ENCODE results near the gene MSANTD2.

Gene MSANTD2

DNA sequence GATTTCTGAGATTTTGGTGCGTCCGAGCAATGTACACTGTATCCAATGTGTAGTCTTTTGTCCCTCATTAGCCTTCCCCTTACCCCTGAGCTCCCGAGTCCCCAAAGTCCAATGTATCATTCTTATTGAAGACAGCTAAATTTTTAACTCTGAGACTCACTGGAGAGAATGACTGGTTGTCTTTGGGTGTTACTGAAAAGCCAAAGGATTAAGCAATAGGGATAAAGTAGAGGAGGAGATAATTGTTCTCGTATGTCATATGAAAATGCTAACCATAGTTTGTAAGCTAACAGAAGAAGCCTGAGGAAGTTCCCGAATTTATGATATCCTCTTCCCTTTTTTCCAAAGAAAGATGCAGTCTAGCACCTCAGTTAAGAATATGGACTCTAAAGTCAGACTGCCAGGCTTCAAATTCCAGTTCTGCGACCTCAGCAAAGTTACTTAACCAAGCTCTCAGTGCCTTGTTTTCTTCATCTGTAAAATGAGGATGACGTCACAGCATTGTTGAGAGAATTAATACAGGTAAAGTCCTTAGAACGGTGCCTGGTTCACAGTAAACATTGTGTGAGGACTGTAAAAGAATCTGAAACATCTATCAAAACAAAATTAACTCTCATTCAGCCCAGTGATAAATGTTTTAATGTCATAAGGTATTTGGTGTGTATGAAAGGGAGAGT is 1.6 kb upstream of the MSANTD2 start:
- TF ChIP-seq, protein P1, sequence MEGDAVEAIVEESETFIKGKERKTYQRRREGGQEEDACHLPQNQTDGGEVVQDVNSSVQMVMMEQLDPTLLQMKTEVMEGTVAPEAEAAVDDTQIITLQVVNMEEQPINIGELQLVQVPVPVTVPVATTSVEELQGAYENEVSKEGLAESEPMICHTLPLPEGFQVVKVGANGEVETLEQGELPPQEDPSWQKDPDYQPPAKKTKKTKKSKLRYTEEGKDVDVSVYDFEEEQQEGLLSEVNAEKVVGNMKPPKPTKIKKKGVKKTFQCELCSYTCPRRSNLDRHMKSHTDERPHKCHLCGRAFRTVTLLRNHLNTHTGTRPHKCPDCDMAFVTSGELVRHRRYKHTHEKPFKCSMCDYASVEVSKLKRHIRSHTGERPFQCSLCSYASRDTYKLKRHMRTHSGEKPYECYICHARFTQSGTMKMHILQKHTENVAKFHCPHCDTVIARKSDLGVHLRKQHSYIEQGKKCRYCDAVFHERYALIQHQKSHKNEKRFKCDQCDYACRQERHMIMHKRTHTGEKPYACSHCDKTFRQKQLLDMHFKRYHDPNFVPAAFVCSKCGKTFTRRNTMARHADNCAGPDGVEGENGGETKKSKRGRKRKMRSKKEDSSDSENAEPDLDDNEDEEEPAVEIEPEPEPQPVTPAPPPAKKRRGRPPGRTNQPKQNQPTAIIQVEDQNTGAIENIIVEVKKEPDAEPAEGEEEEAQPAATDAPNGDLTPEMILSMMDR (IDR thresholded peaks at IDR 0.05; ENCODE audit: low read depth, low read length) = no peak
- TF ChIP-seq, protein P2, sequence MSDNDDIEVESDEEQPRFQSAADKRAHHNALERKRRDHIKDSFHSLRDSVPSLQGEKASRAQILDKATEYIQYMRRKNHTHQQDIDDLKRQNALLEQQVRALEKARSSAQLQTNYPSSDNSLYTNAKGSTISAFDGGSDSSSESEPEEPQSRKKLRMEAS (IDR thresholded peaks at IDR 0.05; ENCODE audit: low read depth, low read length) = no peak
- no peak for TF ChIP-seq POLR2A (IDR thresholded peaks at IDR 0.05; ENCODE audit: extremely low read depth, insufficient read length)
- TF ChIP-seq MYC (IDR thresholded peaks at IDR 0.05; ENCODE audit: low read depth, low read length) = no peak
- no peak overlapping the region for H3K4me3 ChIP-seq (ENCODE audit: low read depth, low read length)
- DNase-seq (ENCODE audit: low read depth) = no peak

DNA sequence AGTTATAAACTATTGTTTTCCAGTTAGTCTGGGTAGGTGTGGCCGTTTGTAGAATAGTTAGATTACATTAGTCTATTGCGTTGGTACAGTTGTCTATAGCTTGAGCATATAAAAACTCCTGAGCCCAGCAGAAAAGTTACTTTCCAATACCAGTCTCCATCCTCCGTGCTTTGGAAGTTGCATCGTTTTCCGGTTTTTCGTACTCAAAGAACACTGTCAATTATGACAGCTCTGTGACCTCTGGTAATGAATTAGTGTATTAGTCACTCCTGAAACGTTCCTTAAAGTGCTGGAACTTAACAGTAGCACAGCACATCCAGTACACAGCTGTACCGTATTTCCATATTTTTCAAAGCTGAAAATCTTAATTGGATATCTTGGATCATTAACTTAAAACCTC is 808 bp upstream of the MSANTD2 start:
- peak overlapping the region; percentile 69 for H3K4me3 ChIP-seq (ENCODE audit: low read depth, low read length)
- no peak for TF ChIP-seq POLR2A (IDR thresholded peaks at IDR 0.05; ENCODE audit: extremely low read depth, insufficient read length)
- TF ChIP-seq, protein P1 (IDR thresholded peaks at IDR 0.05; ENCODE audit: low read depth, low read length) = no peak
- no peak for TF ChIP-seq MYC (IDR thresholded peaks at IDR 0.05; ENCODE audit: low read depth, low read length)
- TF ChIP-seq, protein P2 (IDR thresholded peaks at IDR 0.05; ENCODE audit: low read depth, low read length) = no peak
- DNase-seq (ENCODE audit: low read depth) = peak; percentile 7

DNA sequence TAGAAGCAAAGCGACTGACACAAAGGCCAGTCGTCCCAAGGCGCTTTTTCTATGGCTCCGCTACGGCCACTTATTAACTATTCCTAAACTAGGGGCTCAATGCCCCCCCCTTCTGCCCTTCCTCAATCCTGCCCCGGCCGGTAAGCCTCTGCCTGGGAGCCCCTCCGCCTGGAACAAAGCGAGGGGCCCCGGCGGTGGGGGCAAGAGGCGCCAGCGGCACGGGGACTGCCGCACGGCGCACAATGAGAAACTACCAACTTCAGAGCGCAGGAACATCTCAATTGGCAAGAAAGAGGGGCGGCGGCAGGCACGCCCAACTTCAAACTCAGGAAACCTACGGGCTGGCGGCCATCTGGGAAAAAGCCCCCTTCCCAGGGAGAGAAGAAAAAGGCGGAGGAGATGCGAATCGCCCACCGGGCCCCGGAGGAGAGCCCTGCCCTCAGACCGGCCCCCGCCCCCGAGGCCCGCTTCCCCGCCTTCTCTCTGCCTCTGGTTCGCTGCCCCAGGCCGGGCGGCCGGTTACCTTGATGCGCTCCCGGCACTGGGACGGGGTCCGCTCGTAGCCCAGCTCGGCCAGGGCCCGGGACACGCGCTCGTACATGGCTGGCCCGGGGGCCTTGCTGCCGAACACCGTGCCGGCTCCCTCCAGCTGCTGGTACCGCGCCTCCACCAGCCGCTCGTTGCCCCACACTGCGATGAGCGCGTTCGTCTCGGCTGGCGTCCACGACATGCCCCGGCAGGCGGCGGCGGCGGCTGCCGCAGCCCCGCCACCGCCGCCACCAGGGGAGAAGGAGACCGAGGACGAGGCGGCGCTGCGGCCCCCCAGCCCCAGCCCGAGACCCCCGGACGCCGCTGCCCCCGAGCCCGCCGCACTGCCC is 619 bp downstream of the MSANTD2 start:
- TF ChIP-seq, protein P2 (IDR thresholded peaks at IDR 0.05; ENCODE audit: low read depth, low read length) = no peak
- TF ChIP-seq POLR2A (IDR thresholded peaks at IDR 0.05; ENCODE audit: extremely low read depth, insufficient read length) = no peak
- no peak for TF ChIP-seq MYC (IDR thresholded peaks at IDR 0.05; ENCODE audit: low read depth, low read length)
- TF ChIP-seq, protein P1 (IDR thresholded peaks at IDR 0.05; ENCODE audit: low read depth, low read length) = no peak
- H3K4me3 ChIP-seq (ENCODE audit: low read depth, low read length) = peak overlapping the region; percentile 69
- DNase-seq (ENCODE audit: low read depth) = peak; percentile 65

DNA sequence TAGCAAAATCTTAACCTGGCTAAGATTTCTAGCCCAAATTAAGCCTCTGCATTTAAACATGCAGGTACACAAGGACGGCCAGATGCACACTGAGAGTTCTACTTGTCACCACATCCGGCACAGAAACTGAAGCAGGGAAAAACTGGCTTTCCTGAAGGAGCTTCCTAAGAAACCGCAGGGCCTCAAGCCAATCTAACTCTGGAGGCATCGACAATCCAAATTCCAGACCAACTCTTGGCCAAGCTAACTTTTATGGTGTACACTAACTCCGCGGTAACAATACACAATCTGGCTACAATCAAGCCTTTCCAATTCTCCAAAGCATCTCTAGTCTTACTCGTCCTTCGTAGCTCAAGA is 1.2 kb downstream of the MSANTD2 start:
- TF ChIP-seq, protein P1 (IDR thresholded peaks at IDR 0.05; ENCODE audit: low read depth, low read length) = no peak
- TF ChIP-seq MYC (IDR thresholded peaks at IDR 0.05; ENCODE audit: low read depth, low read length) = no peak
- TF ChIP-seq, protein P2 (IDR thresholded peaks at IDR 0.05; ENCODE audit: low read depth, low read length) = no peak
- TF ChIP-seq POLR2A (IDR thresholded peaks at IDR 0.05; ENCODE audit: extremely low read depth, insufficient read length) = no peak
- no peak for DNase-seq (ENCODE audit: low read depth)
- peak overlapping the region; percentile 69 for H3K4me3 ChIP-seq (ENCODE audit: low read depth, low read length)

DNA sequence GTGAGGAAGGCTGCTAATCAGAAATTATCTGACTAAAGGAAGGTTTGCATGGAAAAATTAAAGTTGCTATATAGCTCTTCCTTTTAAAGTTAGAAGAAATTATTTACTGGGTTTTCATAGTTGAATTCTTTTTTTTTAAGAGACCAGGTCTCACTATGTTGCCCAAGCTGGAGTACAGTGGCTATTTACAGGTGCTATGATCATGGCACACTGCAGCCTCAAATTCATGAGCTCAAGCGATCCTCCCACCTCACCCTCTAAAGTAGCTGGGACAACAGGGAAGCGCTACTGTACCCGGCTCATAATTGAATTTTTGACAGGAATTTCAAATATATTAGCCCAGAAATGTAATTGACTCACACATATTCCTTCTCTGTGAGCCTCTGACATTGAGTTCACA is 3.9 kb downstream of the MSANTD2 start:
- H3K4me3 ChIP-seq (ENCODE audit: low read depth, low read length) = no peak overlapping the region
- TF ChIP-seq, protein P2 (IDR thresholded peaks at IDR 0.05; ENCODE audit: low read depth, low read length) = no peak
- no peak for TF ChIP-seq POLR2A (IDR thresholded peaks at IDR 0.05; ENCODE audit: extremely low read depth, insufficient read length)
- TF ChIP-seq MYC (IDR thresholded peaks at IDR 0.05; ENCODE audit: low read depth, low read length) = no peak
- TF ChIP-seq, protein P1 (IDR thresholded peaks at IDR 0.05; ENCODE audit: low read depth, low read length) = no peak
- DNase-seq (ENCODE audit: low read depth) = no peak

Data from NB4 (cell line).